GM12864 (cell line): ENCODE data around the gene SLC22A25.

Source experiments
- DNase-seq: peaks from one replicate; pipeline ENCODE4 v3.0.0-alpha.2; 2011; ENCODE audit warnings: low read depth
- H3K4me3 ChIP-seq: 2 replicates; pipeline ENCODE4 v1.5.1; 2011; ENCODE audit warnings: mild to moderate bottlenecking, low read depth, low read length, control low read depth
- TF ChIP-seq, protein P1 (sequence below): IDR thresholded peaks from 2 replicates; pipeline ENCODE4 v1.5.1; 2011; ENCODE audit warnings: low read depth, mild to moderate bottlenecking, moderate library complexity, low read length, control low read depth, inconsistent platforms; ENCODE audit errors: missing control alignments

SLC22A25 gene

DNA sequence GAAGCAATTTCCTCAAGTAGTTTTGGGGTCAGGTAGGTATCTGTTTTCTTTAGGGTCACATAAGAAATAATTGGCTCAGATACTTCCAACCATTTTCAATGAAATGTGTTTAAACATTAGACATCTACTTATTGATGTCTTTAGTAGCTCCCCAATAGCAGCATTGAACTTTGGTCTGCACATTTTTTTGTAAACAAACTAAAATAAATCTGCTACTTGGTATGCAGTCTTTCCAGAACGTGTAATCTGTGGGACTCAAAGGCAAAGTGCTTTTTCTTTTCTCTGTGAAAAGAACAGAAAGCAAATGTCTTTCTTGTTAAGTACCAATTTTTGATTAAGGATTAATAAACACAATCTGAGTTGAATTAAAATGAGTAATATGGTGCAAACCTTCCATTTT, 13.6 kb downstream of the SLC22A25 start:
- no peak for DNase-seq
- H3K4me3 ChIP-seq: no peak overlapping the region
- TF ChIP-seq, protein P1, sequence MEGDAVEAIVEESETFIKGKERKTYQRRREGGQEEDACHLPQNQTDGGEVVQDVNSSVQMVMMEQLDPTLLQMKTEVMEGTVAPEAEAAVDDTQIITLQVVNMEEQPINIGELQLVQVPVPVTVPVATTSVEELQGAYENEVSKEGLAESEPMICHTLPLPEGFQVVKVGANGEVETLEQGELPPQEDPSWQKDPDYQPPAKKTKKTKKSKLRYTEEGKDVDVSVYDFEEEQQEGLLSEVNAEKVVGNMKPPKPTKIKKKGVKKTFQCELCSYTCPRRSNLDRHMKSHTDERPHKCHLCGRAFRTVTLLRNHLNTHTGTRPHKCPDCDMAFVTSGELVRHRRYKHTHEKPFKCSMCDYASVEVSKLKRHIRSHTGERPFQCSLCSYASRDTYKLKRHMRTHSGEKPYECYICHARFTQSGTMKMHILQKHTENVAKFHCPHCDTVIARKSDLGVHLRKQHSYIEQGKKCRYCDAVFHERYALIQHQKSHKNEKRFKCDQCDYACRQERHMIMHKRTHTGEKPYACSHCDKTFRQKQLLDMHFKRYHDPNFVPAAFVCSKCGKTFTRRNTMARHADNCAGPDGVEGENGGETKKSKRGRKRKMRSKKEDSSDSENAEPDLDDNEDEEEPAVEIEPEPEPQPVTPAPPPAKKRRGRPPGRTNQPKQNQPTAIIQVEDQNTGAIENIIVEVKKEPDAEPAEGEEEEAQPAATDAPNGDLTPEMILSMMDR: no peak

DNA sequence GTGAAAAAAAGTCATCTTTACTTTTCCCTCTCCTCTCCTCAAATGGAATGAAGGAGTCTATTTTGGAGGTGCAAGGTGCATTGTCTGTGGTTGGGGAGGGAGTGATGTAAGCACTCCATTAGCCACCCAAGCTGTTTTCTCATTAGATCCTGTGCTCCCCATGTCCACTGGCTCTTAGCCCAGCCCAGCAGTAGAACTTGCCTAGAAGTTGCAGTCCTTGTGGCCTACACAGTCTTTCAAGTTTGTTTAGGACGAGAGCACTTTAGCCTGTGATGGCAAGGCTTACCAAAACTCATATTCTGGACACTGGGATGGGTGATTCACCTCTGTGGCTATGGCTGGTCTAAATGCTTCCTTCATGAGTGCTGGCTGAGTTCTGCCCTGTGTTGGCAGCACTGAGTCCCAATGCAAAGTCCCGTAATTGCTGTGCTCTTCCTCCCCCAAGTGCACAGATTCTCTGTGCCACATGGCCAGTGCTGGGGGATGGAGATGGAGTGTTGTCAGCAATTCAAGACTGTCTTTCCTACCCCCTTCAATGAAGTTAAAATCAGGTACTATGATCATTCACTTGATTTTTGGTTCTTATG, 15.8 kb downstream of the SLC22A25 start:
- TF ChIP-seq, protein P1: no peak
- H3K4me3 ChIP-seq: no peak overlapping the region
- DNase-seq: no peak

DNA sequence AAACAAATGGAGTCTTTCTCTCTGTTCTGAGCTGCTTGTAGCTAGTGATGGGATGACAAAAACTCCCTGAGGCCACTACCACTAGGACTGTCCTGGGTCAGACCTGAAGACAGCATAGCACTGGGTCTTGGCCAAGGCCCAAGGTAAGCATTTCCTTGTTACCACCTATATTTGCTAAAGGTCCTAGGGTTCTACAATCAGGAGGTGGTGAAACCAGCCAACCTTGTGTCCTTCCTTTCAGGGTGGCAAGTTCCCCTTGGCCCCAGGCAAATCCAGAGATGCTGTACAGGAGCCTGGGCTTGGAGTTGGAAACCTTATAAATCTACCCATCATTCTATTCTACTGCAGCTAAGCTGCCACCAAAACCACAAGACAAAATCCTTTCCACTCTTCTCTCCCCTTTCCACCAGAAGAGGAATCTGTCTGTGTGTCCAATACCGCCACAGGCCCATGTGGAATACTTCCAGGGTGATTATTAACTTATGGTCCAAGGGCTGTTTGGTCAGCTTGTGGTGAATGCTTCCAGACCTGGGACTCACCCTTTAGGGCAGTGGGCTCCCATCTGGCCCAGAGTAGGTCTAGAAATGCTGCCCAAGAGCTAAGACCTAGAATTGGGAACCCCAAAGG, 16.8 kb downstream of the SLC22A25 start:
- no peak for DNase-seq
- TF ChIP-seq, protein P1: no peak
- H3K4me3 ChIP-seq: no peak overlapping the region

DNA sequence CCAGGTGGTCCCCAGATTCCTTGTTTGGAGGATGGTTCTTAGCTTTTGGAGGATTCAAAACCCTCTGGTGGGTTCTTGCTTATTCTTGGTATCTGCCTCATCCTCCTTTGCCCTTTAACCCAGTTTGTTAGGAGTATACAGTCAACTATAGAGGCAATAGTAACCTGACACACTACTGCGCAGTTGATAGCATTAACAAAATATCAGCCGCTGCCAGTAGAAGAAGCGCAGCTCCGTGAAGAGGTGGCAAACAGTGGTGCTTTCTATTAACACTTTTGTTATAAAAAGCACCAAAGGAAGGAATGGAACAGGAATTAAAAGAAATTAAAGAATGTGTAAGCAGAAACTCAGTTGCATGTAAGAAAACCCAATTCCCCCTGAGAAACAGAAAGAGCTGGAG, 29.3 kb downstream of the SLC22A25 start:
- TF ChIP-seq, protein P1: no peak
- DNase-seq: no peak
- no peak overlapping the region for H3K4me3 ChIP-seq

DNA sequence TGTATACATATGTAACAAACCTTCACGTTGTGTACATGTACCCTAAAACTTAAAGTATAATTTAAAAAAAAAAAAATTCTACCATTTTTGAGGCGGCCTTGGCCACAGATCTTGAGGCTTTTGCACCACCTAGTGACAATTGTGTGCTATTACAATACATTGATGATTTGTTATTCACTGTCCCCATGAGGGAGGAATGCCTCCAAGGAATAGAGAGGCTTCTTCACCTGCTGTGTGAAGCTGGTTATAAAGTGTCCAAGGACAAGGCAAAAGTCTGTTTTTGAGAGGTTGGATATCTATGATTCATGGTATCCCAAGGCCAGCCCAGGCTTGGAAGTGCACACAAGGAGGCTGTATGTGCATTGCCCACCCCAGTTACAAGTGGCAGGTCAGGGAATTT, 30.7 kb downstream of the SLC22A25 start:
- DNase-seq: no peak
- H3K4me3 ChIP-seq: no peak overlapping the region
- TF ChIP-seq, protein P1: peak; percentile 43

DNA sequence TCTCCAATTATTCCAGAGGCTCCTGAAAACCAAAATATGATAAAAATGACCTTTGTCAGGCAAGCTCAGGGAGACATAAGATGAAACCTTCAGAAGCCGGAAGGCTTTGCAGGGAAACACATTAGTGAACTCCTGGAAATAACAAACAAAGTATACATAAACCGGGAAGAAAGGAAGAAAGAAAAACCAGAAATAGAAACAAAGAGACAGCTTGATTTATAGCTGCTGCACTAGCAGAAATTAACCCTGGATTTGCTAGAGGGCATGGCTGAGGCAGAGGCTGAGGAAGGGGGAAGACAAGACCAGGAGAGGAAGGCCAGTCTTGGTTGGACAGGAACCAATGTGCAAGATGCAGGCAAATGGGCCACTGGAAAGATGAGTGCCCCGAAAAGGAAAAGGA, 33.3 kb downstream of the SLC22A25 start:
- H3K4me3 ChIP-seq: no peak overlapping the region
- TF ChIP-seq, protein P1: no peak
- no peak for DNase-seq
